GM23338 (cell line): Measurements from ENCODE around the gene ZNF385C. TPM values are rescaled to one million over a fixed set of nuclear protein-coding genes. Genes with fewer than 3 reads are reported as not detected.

Experiments
- ATAC-seq: fragments of 200-7000 bp; cut with Tn5 transposase; 3 replicates; pipeline ENCODE4 v1.9.1; 2020
- DNase-seq: peaks from one replicate; pipeline ENCODE4 v3.0.0-alpha.2; 2015; ENCODE audit warnings: low spot score
- H2AFZ ChIP-seq: fragments of 200-600 bp; sonication (generic); 2 replicates; pipeline ENCODE4 v1.8.0; 2016; ENCODE audit warnings: antibody characterized with exemption, mild to moderate bottlenecking, moderate library complexity
- H3F3A ChIP-seq: fragments of 200-600 bp; sonication (generic); replicated peaks from 2 replicates; pipeline ENCODE4 v1.8.0; 2017; ENCODE audit warnings: antibody characterized with exemption, mixed run types, low read depth
- H3K27ac ChIP-seq: fragments of 200-600 bp; sonication (generic); 2 replicates; pipeline ENCODE4 v1.6.1; 2016; ENCODE audit warnings: low read depth
- H3K27me3 ChIP-seq: fragments of 200-600 bp; sonication (generic); 2 replicates; pipeline ENCODE4 v1.8.0; 2016; ENCODE audit warnings: mild to moderate bottlenecking, mixed run types, moderate library complexity; ENCODE audit not compliant: insufficient read depth
- H3K36me3 ChIP-seq: fragments of 200-600 bp; sonication (generic); 2 replicates; pipeline ENCODE4 v1.8.0; 2016; ENCODE audit warnings: mild to moderate bottlenecking; ENCODE audit not compliant: insufficient read depth
- H3K4me1 ChIP-seq: fragments of 200-600 bp; sonication (generic); 2 replicates; pipeline ENCODE4 v1.8.0; 2016; ENCODE audit warnings: mild to moderate bottlenecking, moderate library complexity; ENCODE audit not compliant: insufficient read depth
- H3K4me2 ChIP-seq: fragments of 200-600 bp; sonication (generic); 2 replicates; pipeline ENCODE4 v1.7.1; 2017; ENCODE audit warnings: mixed run types
- H3K4me3 ChIP-seq: fragments of 200-600 bp; sonication (generic); 2 replicates; pipeline ENCODE4 v1.6.1; 2016; ENCODE audit warnings: mixed run types
- H3K79me2 ChIP-seq: fragments of 200-600 bp; sonication (generic); replicated peaks from 2 replicates; pipeline ENCODE4 v1.8.0; 2017; ENCODE audit warnings: mild to moderate bottlenecking; ENCODE audit not compliant: insufficient read depth
- H3K9me2 ChIP-seq: fragments of 200-600 bp; sonication (generic); 2 replicates; pipeline ENCODE4 v1.8.0; 2017; ENCODE audit not compliant: insufficient read depth
- H4K20me1 ChIP-seq: fragments of 200-600 bp; sonication (generic); replicated peaks from 2 replicates; pipeline ENCODE4 v1.8.0; 2017; ENCODE audit warnings: mild to moderate bottlenecking; ENCODE audit not compliant: insufficient read depth
- H3K27ac Mint-ChIP-seq: 2 replicates; pipeline ENCODE4 v1.8.0; 2020; ENCODE audit warnings: inconsistent platforms, mild to moderate bottlenecking, moderate library complexity, mixed read lengths
- H3K27me3 Mint-ChIP-seq: 3 replicates; pipeline ENCODE4 v1.8.0; 2022; ENCODE audit warnings: low read depth, mild to moderate bottlenecking, moderate library complexity, mixed read lengths, inconsistent platforms; ENCODE audit not compliant: insufficient read depth, poor library complexity
- H3K36me3 Mint-ChIP-seq: 3 replicates; pipeline ENCODE4 v1.8.0; 2021; ENCODE audit warnings: low read depth, mild to moderate bottlenecking, inconsistent platforms, moderate library complexity, mixed read lengths
- H3K4me1 Mint-ChIP-seq: 3 replicates; pipeline ENCODE4 v1.8.0; 2020; ENCODE audit warnings: mild to moderate bottlenecking, inconsistent platforms, mixed read lengths
- H3K4me3 Mint-ChIP-seq: 3 replicates; pipeline ENCODE4 v1.8.0; 2021; ENCODE audit warnings: moderate library complexity, mild to moderate bottlenecking, inconsistent platforms, mixed read lengths
- H3K9me3 Mint-ChIP-seq: 3 replicates; pipeline ENCODE4 v1.8.0; 2020; ENCODE audit warnings: moderate library complexity, mild to moderate bottlenecking, inconsistent platforms, mixed read lengths
- CREB1 ChIP-seq: fragments of 250-450 bp; sonication (Bioruptor Pico); IDR thresholded peaks from 2 replicates; pipeline ENCODE4 v1.5.0; 2020; ENCODE audit warnings: low read depth, mild to moderate bottlenecking, moderate library complexity
- CTCF ChIP-seq, 2 experiments: fragments of 200-600 bp in 1 of 2; sonication (generic) in 1 of 2; conservative IDR thresholded peaks; 2 replicates each; pipeline versions ENCODE4 v1.5.1 to v1.6.1; 2016 to 2017; ENCODE audit warnings: antibody characterized with exemption in 2 of 2, low read depth in 2 of 2, mild to moderate bottlenecking in 2 of 2, moderate library complexity in 1 of 2
- ETS1 ChIP-seq: IDR thresholded peaks from 2 replicates; pipeline ENCODE4 v1.6.1; 2016; ENCODE audit warnings: antibody characterized with exemption
- EZH2phosphoT487 ChIP-seq: fragments of 200-600 bp; sonication (generic); IDR thresholded peaks from one replicate; pipeline ENCODE4 v1.8.1; 2018; ENCODE audit warnings: antibody characterized with exemption; ENCODE audit not compliant: unreplicated experiment
- NANOG ChIP-seq: IDR thresholded peaks from 2 replicates; pipeline ENCODE4 v1.6.1; 2016; ENCODE audit warnings: antibody characterized with exemption, borderline replicate concordance
- POLR2AphosphoS5 ChIP-seq: IDR thresholded peaks from 2 replicates; pipeline ENCODE4 v1.6.1; 2016; ENCODE audit warnings: antibody characterized with exemption, low read depth
- STAT1 ChIP-seq: IDR thresholded peaks from one replicate; pipeline ENCODE4 v1.6.1; 2016; ENCODE audit warnings: antibody characterized with exemption; ENCODE audit not compliant: unreplicated experiment
- ZNF114 ChIP-seq: fragments of 250-450 bp; sonication (Bioruptor Pico); IDR thresholded peaks from 2 replicates; pipeline ENCODE4 v1.5.0; 2020; ENCODE audit warnings: mild to moderate bottlenecking, moderate library complexity
- ZNF331 ChIP-seq: fragments of 250-450 bp; sonication (Bioruptor Pico); IDR thresholded peaks from 2 replicates; pipeline ENCODE4 v1.5.0; 2020; ENCODE audit warnings: low read depth, mild to moderate bottlenecking, moderate library complexity
- polyA plus RNA-seq: library from polyadenylated mRNA; unstranded; fragments of >200 nt; fragmentation: Nextera tagmentation; extraction: Ambion mirVana; gene quantifications from 2 replicates; pipeline ENCODE4 v1.2.1, GENCODE V29; 2016
- total RNA-seq: library from RNA; depleted of rRNA; stranded (reverse); fragments of >200 nt; shearing (Covaris generic); gene quantifications from 2 replicates; pipeline ENCODE4 v1.2.3, GENCODE V29; 2014
- TF ChIP-seq, protein P1 (sequence below): IDR thresholded peaks from one replicate; pipeline ENCODE4 v1.6.1; 2018; ENCODE audit warnings: antibody characterized with exemption; ENCODE audit not compliant: unreplicated experiment

ZNF385C gene
- total and polyA plus RNA-seq, 2 experiments from 2014 or later = 1.9 to 3.1 TPM

- Histone ChIP-seq H3K79me2 (peaks cover 13% of the 10 kb centered on the region), H2AFZ (no peak overlapping the region), H4K20me1 (peaks cover 9% of the 10 kb centered on the region; the same call in 1 of the 2 replicates), H3K27ac (no peak overlapping the region), H3F3A (peaks cover 37% of the 10 kb centered on the region), H3K4me3 (no peak overlapping the region), H3K36me3 (peaks cover 6% of the 10 kb centered on the region), H3K27me3 (no peaks in the 10 kb centered on the region), H3K9me2 (no peaks in the 10 kb centered on the region), H3K4me2 (no peak overlapping the region), H3K4me1 (peaks cover 12% of the 10 kb centered on the region)
- peaks cover 9% of the 10 kb centered on the region for H3K27me3 Mint-ChIP-seq
- H3K27ac Mint-ChIP-seq = no peak overlapping the region
- no peak for ATAC-seq
- H3K36me3 Mint-ChIP-seq = peaks cover 38% of the 10 kb centered on the region
- no peak for DNase-seq
- TF ChIP-seq NANOG (no peak), ZNF331 (CRISPR knock-in tag) (no peak), ZNF114 (CRISPR knock-in tag) (no peak), CTCF (conservative IDR thresholded peaks at IDR 0.05; ENCODE audit: low read depth in 2 of 2) (no peak), EZH2phosphoT487 (no peak), POLR2AphosphoS5 (no peak; the same call in 1 of the 2 replicates), STAT1 (no peak), ETS1 (no peak), CREB1 (CRISPR knock-in tag) (no peak)
- TF ChIP-seq, protein P1, sequence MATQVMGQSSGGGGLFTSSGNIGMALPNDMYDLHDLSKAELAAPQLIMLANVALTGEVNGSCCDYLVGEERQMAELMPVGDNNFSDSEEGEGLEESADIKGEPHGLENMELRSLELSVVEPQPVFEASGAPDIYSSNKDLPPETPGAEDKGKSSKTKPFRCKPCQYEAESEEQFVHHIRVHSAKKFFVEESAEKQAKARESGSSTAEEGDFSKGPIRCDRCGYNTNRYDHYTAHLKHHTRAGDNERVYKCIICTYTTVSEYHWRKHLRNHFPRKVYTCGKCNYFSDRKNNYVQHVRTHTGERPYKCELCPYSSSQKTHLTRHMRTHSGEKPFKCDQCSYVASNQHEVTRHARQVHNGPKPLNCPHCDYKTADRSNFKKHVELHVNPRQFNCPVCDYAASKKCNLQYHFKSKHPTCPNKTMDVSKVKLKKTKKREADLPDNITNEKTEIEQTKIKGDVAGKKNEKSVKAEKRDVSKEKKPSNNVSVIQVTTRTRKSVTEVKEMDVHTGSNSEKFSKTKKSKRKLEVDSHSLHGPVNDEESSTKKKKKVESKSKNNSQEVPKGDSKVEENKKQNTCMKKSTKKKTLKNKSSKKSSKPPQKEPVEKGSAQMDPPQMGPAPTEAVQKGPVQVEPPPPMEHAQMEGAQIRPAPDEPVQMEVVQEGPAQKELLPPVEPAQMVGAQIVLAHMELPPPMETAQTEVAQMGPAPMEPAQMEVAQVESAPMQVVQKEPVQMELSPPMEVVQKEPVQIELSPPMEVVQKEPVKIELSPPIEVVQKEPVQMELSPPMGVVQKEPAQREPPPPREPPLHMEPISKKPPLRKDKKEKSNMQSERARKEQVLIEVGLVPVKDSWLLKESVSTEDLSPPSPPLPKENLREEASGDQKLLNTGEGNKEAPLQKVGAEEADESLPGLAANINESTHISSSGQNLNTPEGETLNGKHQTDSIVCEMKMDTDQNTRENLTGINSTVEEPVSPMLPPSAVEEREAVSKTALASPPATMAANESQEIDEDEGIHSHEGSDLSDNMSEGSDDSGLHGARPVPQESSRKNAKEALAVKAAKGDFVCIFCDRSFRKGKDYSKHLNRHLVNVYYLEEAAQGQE = no peak
- no peaks in the 10 kb centered on the region; the same call in 2 of the 3 replicates for H3K9me3 Mint-ChIP-seq
- peaks cover 44% of the 10 kb centered on the region for H3K4me1 Mint-ChIP-seq
- no peak overlapping the region for H3K4me3 Mint-ChIP-seq
Observed at GRCh38 chr17:42025191-42025579, 73.1 kb downstream of the ZNF385C start.
